Limb (tissue), 2 donors: Measurements from ENCODE around the gene MIA2.
"Not testable (repeated sequence)": the region's sequence is repeated elsewhere in the genome, so short reads cannot be mapped to it uniquely, and the experiment has no call there.

ENCODE experiments used
- DNase-seq, 2 donors: peaks; one replicate each; pipeline ENCODE4 v3.0.0-alpha.2; 2016; ENCODE audit errors: extremely low spot score in 2 of 2

MIA2 gene

DNA sequence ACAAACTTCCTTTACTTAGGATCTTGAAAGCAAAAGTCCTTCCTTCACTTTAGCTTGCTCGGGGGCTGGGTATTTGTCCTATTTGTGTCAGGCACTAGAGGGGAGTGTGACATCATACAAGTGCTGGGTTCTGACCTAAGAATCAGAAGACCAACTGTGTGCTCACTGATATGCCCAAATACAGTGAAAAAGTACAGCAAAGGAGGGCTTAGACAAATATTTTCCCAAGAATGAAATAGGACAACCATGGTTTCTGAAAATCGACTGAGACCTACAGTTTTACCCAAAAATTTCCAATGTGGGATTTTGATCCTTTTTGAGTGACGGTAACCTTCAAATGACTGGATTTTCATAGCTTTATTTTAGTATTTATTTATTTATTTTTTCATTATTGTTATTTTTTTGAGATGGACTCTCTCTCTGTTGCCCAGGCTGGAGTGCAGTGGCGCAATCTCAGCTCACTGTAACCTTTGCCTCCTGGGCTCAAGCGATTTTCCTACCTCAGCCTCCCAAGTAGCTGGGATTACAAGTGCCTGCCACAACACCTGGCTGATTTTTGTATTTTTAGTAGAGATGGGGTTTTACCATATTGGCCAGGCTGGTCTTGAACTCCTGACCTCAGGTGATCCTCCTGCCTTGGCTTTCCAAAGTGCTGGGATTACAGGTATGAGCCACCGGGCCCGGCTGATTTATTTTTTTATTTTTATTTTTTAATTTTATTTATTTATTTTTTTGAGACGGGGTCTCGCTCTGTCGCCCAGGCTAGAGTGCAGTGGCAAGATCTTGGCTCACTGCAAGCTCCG, 1.8 kb upstream of the MIA2 start:
- not testable (repeated sequence) for DNase-seq

DNA sequence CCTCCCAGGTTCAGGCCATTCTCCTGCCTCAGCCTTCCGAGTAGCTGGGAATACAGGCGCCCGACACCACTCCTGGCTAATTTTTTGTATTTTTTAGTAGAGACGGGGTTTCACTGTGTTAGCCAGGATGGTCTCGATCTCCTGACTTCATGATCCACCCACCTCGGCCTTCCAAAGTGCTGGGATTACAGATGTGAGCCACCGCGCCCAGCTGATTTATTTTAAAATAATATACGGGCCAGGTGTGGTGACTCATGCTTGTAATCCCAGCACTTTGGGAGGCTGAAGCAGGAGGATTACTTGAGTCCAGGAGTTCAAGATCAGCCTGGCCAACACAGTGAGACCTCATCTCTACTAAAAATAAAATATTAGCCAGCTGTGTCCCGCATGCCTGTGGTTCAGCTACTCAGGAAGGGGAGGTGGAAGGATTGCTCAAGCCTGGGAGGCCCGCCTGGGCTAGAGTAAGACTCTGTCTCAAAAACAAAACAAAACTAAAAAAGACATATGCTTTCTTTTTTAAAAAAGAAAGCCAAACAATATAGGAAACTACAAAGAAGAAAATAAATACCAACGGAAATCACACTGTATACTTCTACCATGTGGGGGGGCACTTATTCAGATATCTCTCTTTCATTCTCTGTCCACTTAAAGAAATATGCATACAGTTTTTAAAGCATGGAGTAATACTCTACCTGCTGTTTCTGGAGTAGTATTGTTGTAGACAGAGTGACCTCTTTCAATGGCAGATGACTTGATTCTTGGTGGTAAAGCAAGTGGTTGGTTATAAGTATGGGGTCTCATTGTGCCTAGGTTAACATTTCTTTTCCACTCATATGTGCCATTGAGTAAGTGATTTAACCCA, 930 bp upstream of the MIA2 start:
- DNase-seq = no peak

DNA sequence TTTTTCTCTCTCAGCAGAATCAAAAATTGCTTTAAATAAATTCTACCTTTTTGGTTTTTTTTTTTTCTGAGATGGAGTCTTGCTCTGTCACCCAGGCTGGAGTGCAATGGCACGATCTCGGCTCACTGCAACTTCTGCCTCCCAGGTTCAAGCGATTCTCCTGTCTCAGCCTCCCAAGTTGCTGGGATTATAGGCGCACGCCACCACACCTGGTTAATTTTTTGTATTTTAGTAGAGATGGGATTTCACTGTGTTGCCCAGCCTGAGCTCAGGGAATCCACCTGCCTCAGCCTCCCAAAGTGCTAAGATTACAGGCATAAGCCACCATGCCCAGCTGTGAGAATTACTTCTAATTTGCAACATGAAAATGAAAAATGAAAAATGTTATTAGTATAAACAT, 1.3 kb downstream of the MIA2 start:
- not testable (repeated sequence) for DNase-seq

DNA sequence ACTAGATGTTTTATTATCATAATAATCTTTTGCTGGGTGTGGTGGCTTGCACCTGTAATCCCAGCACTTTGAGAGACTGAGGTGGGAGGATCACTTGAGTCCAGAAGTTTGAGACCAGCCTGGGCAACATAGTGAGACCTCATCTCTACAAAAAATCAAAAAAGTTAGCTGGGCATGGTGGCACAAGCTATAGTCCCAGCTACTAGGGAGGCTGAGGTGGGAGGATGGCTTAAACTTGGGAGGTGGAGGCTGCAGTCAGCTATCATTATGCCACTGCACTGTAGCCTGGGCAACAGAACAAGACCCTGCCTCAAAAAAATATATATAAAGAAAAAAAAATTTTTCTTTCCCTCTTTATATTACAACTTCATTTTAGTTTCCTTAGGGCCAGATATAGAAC, 1.8 kb downstream of the MIA2 start:
- DNase-seq = not testable (repeated sequence)

DNA sequence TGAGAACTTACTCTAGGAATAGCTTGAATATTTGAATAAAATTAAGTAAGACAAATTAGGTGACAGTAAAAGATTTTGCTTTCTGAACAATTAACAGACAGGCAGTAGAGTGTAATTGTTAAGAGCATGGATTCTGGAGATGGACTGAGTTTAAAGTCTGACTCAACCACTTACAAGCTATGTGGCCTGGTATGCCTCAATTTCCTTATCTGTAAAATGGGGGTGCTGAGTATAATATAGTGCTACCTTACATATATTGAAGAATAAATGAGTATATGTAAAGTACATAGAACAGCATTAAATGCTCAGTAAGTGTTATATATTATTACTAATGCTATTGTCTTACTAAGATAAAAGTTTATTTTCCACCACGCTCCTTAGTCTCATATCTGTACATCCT, 7.1 kb downstream of the MIA2 start:
- DNase-seq = no peak

DNA sequence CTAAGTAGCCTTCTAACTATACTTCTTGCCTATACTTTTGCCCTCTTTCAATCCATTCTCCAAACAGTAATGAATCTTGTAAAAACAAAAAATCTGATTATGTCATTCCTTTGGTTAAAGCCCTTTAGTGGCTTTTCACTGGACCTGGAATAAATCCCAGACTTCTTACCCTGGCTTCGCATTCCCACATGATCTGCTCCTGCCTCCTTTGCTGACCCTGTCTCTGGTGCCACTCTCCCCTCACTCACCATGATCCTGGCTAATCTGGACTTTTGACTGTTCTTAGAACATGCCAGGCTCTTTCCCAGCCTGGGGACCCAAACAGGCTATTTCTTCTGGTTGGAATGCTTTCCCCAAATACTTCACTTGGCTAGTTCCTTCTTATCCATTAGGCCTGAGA, 7.9 kb downstream of the MIA2 start:
- no peak for DNase-seq

DNA sequence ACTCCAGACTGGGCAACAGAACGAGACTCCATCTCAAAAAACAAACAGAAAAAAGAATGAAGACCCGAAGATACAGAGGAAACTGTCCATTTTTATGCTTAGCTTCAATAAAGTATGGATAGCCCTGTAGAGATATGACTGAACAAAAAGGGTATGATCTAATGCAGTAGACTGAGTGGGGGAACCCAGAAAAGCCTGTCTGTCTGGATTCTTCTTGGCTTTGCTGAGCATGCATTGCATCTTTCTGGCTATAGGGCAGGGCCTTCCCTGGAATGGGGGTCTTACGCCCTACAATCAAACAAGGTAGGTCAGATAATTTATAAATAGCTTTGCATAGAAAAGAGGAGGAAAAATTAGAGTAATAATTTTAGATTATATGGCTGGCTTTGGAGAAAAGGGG, 10.1 kb downstream of the MIA2 start:
- DNase-seq = no peak

DNA sequence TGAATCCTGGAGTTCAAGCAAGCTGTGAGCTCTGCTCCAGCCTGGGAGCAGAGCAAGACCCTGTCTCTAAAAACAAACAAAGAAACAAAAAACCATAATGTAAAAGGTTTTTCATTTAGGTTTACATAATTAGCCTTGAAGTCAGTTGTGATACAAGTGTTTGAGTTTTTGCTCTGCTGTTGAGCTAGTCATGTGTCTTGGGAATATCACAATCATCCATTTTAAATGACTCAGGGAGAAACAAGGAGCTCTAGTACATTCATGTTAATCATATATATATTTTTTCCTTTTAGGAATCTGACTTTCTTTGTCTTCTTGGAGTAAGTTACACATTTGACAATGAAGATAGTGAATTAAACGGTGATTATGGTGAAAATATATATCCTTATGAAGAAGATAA, 12.9 kb downstream of the MIA2 start:
- DNase-seq = no peak

DNA sequence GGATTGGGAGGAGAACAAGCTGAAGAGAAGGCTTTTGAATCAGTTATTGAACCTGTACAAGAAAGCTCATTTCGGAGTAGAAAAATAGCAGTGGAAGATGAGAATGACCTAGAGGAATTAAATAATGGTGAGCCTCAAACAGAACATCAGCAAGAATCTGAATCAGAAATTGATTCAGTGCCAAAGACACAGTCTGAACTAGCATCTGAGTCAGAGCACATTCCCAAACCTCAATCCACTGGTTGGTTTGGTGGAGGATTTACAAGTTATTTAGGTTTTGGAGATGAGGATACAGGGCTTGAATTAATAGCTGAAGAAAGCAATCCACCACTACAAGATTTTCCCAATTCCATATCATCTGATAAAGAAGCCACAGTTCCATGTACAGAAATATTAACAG, 13.5 kb downstream of the MIA2 start:
- DNase-seq = no peak

DNA sequence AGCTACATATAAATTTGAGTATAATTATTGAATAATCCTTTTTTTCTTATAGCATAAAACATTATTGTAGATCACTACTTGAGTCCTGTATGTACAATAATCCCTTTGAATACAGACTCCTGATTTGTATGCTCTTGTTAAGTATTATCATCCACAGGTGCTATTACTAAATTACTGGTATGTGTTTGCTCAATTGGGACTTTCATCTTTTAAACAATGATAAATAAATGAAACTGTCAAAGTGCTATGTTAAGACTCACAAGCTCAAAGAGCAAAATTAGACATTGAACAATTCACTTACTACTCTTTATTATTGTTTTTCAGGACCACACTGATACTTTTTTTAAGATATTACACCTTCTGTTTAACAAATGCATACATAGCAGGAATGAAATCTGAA, 17.8 kb downstream of the MIA2 start:
- no peak for DNase-seq

DNA sequence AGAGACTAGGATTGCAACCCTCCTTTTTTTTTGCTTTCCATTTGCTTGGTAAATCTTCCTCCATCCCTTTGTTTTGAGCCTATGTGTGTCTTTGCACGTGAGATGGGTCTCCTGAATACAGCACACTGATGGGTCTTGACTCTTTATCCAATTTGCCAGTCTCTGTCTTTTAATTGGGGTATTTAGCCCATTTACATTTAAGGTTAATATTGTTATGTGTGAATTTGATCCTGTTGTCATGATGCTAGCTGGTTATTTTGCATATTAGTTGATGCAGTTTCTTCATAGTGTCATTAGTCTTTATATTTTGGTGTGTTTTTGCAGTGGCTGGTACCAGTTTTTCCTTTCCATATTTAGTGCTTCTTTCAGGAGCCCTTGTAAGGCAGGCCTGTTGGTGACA, 23.7 kb downstream of the MIA2 start:
- DNase-seq = not testable (repeated sequence)

DNA sequence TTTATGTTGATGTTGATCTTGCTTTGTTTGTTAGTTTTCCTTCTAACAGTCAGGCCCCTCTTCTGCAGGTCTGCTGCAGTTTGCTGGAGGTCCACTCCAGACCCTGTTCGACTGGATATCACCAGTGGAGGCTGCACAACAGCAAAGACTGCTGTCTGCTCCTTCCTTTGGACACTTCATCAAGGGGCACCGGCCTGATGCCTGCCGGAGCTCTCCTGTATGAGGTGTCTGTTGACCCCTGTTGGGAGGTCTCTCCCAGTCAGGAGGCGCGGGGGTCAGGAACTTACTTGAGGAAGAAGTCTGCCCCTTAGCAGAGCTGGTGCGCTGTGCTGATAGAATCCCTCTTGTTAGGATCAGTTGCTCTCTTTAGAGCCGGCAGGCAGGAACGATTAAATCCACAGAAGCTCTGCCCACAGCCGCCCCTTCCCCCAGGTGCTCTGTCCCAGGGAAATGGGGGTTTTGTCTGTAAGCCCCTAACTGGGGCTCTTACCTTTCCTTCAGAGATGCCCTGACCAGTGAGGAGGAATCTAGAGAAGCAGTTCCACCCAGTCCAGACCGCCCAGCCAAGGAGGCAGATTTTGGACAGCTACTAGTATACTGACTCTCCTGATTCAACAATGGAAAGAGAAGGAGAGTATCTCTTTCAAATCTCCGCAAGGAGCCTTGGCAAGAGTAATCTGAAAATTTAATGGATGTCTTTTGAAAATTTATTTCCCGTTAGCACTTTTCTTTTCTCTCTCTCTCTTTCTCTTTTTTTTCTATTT, 25.2 kb downstream of the MIA2 start:
- DNase-seq = no peak

DNA sequence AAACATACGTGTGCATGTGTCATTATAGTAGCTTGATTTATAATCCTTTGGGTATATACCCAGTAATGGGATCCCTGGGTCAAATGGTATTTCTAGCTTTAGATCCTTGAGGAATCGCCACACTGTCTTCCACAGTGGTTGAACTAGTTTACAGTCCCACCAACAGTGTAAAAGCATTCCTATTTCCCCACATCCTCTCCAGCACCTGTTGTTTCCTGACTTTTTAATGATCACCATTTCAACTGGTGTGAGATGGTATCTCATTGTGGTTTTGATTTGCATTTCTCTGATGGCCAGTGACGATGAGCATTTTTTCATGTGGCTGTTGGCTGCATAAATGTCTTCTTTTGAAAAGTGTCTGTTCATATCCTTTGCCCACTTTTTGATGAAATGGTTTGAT, 26.4 kb downstream of the MIA2 start:
- DNase-seq = not testable (repeated sequence)

DNA sequence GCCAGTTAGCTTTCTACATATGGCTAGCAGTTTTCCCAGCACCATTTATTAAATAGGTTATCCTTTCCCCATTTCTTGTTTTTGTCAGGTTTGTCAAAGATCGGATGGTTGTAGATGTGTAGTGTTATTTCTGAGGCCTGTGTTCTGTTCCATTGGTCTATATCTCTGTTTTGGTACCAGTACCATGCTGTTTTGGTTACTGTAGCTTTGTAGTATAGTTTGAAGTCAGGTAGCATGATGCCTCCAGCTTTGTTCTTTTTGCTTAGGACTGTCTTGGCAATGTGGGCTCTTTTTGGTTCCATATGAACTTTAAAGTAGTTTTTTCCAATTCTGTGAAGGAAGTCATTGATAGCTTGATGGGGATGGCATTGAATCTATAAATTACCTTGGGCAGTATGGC, 28.5 kb downstream of the MIA2 start:
- not testable (repeated sequence) for DNase-seq

DNA sequence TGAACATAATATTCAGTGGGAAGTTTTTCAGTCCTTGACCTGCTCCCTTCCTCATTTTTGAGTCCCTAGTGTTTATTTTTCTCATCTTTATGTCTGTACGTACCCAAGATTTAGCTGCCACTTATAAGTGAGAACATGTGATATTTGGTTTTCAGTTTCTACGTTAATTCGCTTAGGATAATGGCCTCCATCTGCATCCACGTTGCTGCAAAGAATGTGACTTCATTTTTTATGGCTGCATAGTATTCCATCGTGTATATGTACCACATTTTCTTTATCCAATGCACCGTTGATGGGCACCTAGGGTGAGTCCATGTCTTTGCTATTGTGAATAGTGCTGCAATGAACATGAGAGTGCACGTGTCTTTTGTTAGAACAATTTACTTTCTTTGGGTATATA, 30.3 kb downstream of the MIA2 start:
- no peak for DNase-seq

DNA sequence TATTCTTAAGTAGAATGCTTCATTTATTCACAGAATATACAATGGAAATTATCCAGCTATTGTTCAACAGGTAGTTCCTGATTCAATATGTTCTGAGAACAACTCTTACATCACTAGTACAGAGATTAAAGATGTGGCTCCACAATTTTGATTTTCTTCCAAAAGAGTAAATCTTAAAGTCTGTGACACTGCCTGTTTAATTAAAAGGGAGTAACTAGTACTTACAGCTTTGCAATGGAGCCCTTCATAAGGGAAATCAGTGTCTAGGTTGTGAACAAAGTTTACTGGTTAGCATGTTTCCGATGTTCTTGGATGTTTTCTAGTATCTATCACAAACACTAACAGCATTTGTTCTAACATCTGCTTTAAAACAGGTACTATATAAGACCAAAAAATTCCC, 30.8 kb downstream of the MIA2 start:
- no peak for DNase-seq

DNA sequence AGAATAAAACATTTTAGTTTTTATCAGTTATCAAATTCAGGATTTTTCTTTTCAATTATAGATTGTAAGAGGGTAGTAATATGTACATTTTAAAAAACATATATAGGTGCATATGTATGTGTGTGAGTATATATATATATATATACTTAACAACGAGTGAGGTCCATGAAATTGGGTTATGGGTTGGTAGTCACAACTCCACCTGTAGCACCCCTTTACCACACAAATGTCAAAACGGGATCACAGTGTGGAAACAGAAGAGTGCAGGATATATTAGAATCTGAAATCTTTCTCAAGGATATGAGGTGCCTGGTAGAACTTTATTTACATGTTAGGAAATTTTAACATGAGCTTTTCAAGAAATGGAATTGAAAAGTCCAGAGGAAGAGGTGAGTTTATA, 31.3 kb downstream of the MIA2 start:
- DNase-seq = peak in 1 of 2 donors; percentile 18

DNA sequence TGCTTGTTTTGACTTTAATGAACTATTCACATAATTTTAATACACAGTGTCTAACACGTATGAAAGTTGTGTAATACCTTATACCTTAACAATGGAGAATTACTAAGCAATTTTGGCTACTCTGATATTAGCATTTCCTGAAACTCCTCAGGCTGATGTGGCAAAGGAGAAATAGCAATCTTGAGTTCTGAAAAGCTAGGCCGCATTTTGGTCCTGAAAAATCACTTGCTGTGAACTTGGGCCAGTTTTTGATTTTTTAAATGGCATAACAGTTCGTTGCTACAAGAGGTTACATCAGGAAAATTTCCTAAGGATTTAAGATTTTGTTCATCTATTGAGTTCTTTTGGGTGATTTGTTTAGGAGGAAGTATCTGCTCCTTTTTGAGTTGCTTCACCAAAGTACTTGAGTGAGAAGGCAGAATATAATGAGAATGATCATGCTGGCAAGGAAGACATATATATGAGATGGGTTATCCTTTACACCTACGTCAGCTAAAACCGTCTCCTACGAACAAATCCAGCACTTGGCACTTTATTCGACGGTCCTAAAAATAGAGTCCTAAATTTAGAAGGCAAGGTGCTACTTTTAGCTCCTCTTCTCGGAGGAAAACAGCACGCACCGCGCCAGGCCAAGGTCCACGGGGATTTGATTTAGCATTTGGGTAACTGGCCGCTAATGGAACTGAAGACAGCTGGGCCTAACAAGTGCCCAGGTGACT, 32.2 kb downstream of the MIA2 start:
- DNase-seq = peak in 1 of 2 donors; percentile 29

DNA sequence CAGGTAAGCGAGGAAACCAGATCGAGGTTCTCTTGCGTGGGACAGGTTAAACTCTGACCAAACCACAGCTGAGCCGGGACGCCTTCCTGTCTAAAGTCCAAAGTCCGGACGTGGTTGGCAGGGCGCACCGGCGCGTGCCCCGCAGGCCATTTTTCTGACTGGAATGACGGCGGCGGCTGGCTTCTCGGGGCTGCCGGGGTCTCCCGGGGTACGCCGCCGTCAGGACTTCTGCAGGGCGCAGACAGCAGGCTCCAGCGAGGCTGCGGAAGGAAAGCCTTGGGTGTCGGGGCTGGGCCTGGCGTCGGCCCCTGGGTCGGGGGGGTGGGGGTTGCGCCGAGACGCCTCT, 32.8 kb downstream of the MIA2 start:
- no peak for DNase-seq

DNA sequence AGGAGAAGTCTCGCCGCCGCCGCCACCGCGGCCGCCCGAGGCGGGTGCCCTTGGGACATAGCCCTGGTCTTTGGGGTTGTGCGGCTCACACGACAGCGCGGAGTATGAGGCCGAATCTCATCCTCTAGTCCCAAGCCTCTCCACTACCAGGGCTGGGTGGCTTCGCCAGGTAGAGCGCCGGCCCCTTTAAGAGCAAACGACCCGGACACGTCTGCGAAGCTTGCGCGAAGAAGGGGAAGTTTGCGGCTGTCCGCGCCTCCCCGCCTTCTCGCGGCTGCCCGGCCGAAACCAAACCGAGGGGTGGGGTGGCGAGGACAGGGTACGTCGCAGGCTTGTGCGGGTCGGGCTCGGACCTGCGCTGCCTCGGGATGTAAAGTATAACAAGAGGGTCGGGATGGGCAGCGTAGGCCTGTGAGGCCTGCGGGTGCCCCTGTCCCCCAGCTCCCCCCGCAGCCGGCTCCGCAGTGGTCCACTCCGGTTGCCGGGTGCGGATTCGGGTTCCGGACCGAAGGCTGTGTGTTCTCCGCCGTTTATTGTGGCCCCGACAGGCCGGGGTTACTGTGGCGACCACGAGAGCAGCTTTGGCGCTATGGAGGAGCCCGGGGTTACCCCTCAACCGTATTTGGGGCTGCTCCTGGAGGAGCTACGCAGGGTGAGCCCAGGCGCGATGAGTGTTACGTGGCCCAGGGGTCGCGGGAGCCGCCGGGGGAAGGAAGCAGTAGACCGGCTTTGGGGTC, 33.3 kb downstream of the MIA2 start:
- peak; percentile 86 to 90 for DNase-seq

DNA sequence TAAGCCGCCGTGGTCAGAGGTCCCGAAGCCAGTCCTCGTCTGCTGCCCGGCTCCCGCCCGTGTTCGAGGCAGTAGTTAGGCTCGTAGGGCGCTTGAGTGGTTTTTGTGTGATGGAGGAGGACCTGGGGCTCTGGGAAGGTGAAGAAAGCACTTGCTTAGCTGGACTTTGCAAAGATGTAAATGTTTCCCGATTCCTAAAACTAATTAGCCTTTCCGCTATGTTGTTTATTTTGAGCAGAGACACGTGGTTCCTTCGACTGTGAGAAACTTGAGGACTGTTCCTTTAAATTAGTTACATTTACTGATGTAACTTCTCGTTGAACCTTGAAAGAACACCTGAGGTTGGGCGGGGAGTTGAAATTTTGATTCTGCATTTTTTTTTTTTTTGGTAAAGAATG, 33.9 kb downstream of the MIA2 start:
- DNase-seq = peak in 1 of 2 donors; percentile 27
